ENCODE data around the gene TAF1B. TPM values are rescaled to one million over a fixed set of nuclear protein-coding genes. Genes with fewer than 3 reads are reported as not detected.
"Not testable (repeated sequence)": the region's sequence is repeated elsewhere in the genome, so short reads cannot be mapped to it uniquely, and the experiment has no call there.

The TAF1B gene
- total RNA-seq, 2 donors from 2014 or later, result 8.8 to 13.0 TPM

GRCh38 chr2:9847140-9847539 lies 3.9 kb downstream of the TAF1B start:
- TF ChIP-seq, protein P1, sequence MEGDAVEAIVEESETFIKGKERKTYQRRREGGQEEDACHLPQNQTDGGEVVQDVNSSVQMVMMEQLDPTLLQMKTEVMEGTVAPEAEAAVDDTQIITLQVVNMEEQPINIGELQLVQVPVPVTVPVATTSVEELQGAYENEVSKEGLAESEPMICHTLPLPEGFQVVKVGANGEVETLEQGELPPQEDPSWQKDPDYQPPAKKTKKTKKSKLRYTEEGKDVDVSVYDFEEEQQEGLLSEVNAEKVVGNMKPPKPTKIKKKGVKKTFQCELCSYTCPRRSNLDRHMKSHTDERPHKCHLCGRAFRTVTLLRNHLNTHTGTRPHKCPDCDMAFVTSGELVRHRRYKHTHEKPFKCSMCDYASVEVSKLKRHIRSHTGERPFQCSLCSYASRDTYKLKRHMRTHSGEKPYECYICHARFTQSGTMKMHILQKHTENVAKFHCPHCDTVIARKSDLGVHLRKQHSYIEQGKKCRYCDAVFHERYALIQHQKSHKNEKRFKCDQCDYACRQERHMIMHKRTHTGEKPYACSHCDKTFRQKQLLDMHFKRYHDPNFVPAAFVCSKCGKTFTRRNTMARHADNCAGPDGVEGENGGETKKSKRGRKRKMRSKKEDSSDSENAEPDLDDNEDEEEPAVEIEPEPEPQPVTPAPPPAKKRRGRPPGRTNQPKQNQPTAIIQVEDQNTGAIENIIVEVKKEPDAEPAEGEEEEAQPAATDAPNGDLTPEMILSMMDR (IDR thresholded peaks at IDR 0.05), result no peak
- peaks cover 3% of the 10 kb centered on the region for H3K36me3 ChIP-seq
- DNase-seq, result no peak

DNA sequence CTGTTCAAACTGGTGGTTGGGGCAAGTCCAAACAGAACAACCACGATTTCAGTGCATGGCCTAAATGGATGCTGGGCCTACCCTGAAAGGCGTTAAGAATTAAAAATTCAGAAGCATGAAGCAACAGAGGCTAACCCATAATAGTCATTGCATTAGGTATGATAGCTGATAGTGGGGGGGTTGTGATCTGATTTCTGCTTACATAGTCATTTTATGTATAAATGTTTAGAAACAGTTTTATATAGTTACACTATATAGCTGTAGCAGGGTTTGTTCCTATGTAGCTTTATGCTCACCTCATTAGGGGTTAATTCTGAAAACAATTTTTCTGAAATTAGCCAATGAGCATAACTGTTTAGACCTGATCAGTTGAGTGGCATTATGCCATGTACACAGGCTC lies 9.6 kb downstream of the TAF1B start:
- Histone ChIP-seq H3K9me3 (no peaks in the 10 kb centered on the region), H3K27ac (no peak overlapping the region), H3K4me3 (no peak overlapping the region), H3K4me1 (no peaks in the 10 kb centered on the region), H3K9ac (ENCODE audit: low read depth in 2 of 2, low read length in 2 of 2) (no peak overlapping the region), H3K27me3 (no peaks in the 10 kb centered on the region), H3K36me3 (peaks cover 3% of the 10 kb centered on the region)
- intact Hi-C loops (cut with DNase I), result no loop called here
- DNase-seq, result no peak
- TF ChIP-seq, protein P1 (IDR thresholded peaks at IDR 0.05), result no peak

More at GRCh38 chr2:9847140-9847539, 3.9 kb downstream of the TAF1B start:
- Histone ChIP-seq H3K4me1 (no peaks in the 10 kb centered on the region), H3K4me3 (no peak overlapping the region), H3K9ac (ENCODE audit: low read depth in 2 of 2, low read length in 2 of 2) (no peak overlapping the region), H3K27me3 (no peaks in the 10 kb centered on the region), H3K27ac (no peak overlapping the region), H3K9me3 (no peaks in the 10 kb centered on the region)
- intact Hi-C loops (cut with DNase I), result no loop called here

DNA sequence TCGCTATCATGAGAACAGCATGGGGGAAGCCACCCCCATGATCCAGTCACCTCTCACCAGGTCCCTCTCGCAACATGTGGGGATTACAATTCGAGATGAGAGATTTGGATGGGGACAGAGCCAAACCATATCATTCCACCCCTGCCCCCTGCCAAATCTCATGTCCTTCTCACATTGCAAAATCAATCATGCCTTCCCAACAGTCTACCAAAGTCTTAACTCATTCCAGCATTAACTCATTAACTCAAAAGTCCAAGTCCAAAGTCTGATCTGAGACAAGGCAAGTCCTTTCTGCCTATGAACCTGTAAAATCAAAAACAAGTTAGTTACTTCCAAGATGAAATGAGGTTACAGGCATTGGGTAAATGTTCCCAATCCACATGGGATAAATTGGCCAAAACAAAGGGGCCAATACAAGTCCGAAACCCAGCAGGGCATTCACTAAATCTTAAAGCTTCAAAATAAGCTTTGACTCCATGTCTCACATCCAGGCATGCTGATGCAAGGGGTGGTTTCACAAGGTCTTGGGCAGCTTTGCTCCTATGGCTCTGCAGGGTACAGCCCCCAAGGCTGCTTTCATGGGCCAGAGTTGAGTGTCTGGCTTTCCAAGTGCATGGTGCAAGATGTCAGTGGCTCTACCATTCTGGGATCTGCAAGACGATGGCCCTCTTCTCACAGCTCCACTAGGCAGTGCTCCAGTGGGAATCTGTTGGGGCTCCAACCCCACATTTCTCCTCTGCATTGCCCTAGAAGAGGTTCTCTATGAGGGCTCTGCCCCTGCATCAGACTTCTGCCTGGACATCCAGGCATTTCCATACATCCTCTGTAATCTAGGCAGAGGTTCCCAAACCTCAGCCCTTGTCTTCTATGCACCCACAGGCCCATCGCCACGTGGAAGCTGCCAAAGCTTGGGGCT lies 14.8 kb downstream of the TAF1B start:
- no peak for DNase-seq
- H3K36me3 ChIP-seq, result no peaks in the 10 kb centered on the region
- intact Hi-C loops (cut with DNase I), result no loop called here

DNA sequence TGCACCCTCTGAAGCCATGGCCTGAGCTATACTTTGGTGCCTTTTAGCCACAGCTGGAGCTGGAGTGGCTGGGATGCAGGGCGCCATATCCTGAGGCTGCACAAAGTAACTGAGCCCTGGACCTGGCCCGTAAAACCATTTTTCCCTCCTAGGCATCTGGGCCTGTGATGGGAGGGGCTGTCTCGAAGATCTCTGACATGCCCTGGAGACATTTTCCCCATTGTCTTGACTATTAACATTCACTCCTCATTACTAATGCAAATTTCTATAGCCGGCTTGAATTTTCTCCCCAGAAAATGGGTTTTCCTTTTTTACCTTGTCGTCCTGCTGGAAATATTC lies 15.4 kb downstream of the TAF1B start:
- Histone ChIP-seq H3K9ac (ENCODE audit: low read depth in 2 of 2, low read length in 2 of 2) (no peak overlapping the region), H3K27ac (no peak overlapping the region), H3K27me3 (no peaks in the 10 kb centered on the region), H3K36me3 (no peaks in the 10 kb centered on the region), H3K4me1 (no peaks in the 10 kb centered on the region), H3K9me3 (no peaks in the 10 kb centered on the region), H3K4me3 (no peak overlapping the region)
- TF ChIP-seq, protein P1 (IDR thresholded peaks at IDR 0.05), result no peak
- DNase-seq, result no peak
- intact Hi-C loops (cut with DNase I), result no loop called here

More for the DNA sequence above, 14.8 kb downstream of the TAF1B start:
- Histone ChIP-seq H3K4me3 (no peak overlapping the region), H3K9ac (ENCODE audit: low read depth in 2 of 2, low read length in 2 of 2) (no peak overlapping the region), H3K4me1 (no peaks in the 10 kb centered on the region), H3K9me3 (no peaks in the 10 kb centered on the region), H3K27ac (no peak overlapping the region), H3K27me3 (no peaks in the 10 kb centered on the region)
- TF ChIP-seq, protein P1 (IDR thresholded peaks at IDR 0.05), result no peak

GRCh38 chr2:9860922-9861580 lies 17.8 kb downstream of the TAF1B start:
- H3K36me3 ChIP-seq, result not testable (repeated sequence)

GRCh38 chr2:9867881-9868280 lies 24.6 kb downstream of the TAF1B start:
- intact Hi-C loops (cut with DNase I), result no loop called here
- no peak for DNase-seq
- H3K9me3 ChIP-seq, result no peaks in the 10 kb centered on the region
- no peak overlapping the region for H3K4me3 ChIP-seq
- no peaks in the 10 kb centered on the region for H3K27me3 ChIP-seq
- H3K36me3 ChIP-seq, result no peaks in the 10 kb centered on the region
- no peaks in the 10 kb centered on the region for H3K4me1 ChIP-seq
- H3K27ac ChIP-seq, result no peak overlapping the region
- TF ChIP-seq, protein P1 (IDR thresholded peaks at IDR 0.05), result no peak
- H3K9ac ChIP-seq (ENCODE audit: low read depth in 2 of 2, low read length in 2 of 2), result no peak overlapping the region

More at GRCh38 chr2:9860922-9861580, 17.8 kb downstream of the TAF1B start:
- DNase-seq; H3K27ac ChIP-seq; H3K27me3 ChIP-seq; intact Hi-C loops (cut with DNase I); H3K4me1 ChIP-seq; H3K4me3 ChIP-seq; H3K9me3 ChIP-seq; H3K9ac ChIP-seq (ENCODE audit: low read depth in 2 of 2, low read length in 2 of 2): not testable (repeated sequence)
